Dermis microvascular lymphatic vessel endothelial cell (primary cell): ENCODE results near the gene PCDHA11. TPM values are rescaled to one million over a fixed set of nuclear protein-coding genes. Genes with fewer than 3 reads are reported as not detected.
A peak's percentile ranks its signal among the peaks of the same experiment; 100 is the strongest.
"Not testable (repeated sequence)": the region's sequence is repeated elsewhere in the genome, so short reads cannot be mapped to it uniquely, and the experiment has no call there.

ENCODE experiments used
- DNase-seq, 2 donors: peaks; one replicate each; pipeline versions ENCODE4 v3.0.0 to v3.0.0-alpha.2; 2010; ENCODE audit warnings: low read depth in 2 of 2
- total RNA-seq: library from RNA; depleted of rRNA; stranded (reverse); fragments of >200 nt; gene quantifications from 2 replicates; pipeline ENCODE4 v1.2.1, GENCODE V29; 2014

The PCDHA11 gene
- total RNA-seq, 1 donor from 2014 or later, result not detected

GRCh38 chr5:140849831-140850634 is 18.7 kb upstream of the PCDHA11 start:
- not testable (repeated sequence) for DNase-seq

GRCh38 chr5:140855772-140856674 is 12.7 kb upstream of the PCDHA11 start, which contains the start of gene PCDHA10:
Gene PCDHA10 (plus strand): TSS chr5:140855897. CDS start chr5:140856049, 152 bp downstream.
- peak in 1 of 2 donors; percentile 13 for DNase-seq

- DNase-seq, result no peak
These were observed 11.4 kb upstream of the PCDHA11 start for GRCh38 chr5:140857177-140857986.

DNA sequence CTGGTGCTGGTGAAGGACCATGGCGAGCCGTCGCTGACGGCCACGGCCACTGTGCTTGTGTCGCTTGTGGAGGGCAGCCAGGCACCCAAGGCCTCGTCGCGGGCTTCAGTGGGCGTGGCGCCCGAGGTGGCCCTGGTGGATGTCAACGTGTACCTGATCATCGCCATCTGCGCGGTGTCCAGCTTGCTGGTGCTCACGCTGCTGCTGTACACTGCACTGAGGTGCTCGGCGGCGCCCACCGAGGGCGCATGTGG is 10.8 kb upstream of the PCDHA11 start:
- no peak for DNase-seq

- no peak for DNase-seq
These were observed 6.1 kb upstream of the PCDHA11 start for GRCh38 chr5:140862441-140863295.

DNA sequence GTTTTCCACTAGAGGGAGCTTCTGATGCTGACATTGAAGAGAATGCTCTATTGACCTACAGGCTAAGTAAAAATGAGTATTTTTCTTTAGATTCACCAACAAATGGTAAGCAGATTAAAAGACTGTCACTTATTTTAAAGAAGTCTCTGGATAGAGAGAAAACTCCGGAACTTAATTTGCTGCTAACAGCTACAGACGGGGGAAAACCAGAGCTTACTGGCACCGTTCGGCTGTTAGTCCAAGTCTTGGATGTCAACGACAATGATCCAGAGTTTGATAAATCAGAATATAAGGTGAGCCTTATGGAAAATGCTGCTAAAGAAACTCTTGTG is 764 bp downstream of the PCDHA11 start:
- DNase-seq, result no peak

DNA sequence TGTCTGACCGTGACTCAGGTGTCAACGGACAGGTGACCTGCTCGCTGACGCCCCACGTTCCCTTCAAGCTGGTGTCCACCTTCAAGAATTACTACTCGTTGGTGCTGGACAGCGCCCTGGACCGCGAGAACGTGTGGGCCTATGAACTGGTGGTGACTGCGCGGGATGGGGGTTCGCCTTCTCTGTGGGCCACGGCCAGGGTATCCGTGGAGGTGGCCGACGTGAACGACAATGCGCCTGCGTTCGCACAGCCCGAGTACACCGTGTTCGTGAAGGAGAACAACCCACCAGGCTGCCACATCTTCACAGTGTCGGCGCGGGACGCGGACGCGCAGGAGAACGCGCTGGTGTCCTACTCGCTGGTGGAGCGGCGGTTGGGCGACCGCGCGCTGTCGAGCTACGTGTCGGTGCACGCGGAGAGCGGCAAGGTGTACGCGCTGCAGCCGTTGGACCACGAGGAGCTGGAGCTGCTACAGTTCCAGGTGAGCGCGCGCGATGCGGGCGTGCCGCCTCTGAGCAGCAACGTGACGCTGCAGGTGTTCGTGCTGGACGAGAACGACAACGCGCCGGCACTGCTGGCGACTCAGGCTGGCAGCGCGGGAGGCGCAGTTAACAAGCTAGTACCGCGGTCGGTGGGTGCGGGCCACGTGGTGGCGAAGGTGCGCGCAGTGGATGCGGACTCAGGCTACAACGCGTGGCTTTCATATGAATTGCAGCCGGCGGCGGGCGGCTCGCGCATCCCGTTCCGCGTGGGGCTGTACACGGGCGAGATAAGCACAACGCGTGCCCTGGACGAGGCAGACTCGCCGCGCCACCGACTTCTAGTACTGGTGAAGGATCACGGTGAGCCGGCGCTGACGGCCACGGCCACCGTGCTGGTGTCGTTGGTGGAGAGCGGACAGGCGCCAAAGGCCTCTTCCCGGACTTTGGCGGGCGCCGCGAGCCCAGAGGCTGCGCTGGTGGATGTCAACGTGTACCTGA is 1.8 kb downstream of the PCDHA11 start:
- no peak for DNase-seq

- no peak for DNase-seq
These were observed 6.6 kb downstream of the PCDHA11 start, which contains the start of gene PCDHA12 for GRCh38 chr5:140875085-140876065. Gene PCDHA12 (plus strand): TSS chr5:140875308. CDS start chr5:140875473, 165 bp downstream.

GRCh38 chr5:140876541-140877261 is 7.9 kb downstream of the PCDHA11 start:
- DNase-seq, result not testable (repeated sequence)

DNA sequence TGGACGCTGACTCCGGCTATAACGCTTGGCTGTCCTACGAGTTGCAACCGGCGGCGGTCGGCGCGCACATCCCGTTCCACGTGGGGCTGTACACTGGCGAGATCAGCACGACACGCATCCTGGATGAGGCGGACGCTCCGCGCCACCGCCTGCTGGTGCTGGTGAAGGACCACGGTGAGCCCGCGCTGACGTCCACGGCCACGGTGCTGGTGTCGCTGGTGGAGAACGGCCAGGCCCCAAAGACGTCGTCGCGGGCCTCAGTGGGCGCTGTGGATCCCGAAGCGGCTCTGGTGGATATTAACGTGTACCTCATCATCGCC is 8.5 kb downstream of the PCDHA11 start:
- no peak for DNase-seq

DNA sequence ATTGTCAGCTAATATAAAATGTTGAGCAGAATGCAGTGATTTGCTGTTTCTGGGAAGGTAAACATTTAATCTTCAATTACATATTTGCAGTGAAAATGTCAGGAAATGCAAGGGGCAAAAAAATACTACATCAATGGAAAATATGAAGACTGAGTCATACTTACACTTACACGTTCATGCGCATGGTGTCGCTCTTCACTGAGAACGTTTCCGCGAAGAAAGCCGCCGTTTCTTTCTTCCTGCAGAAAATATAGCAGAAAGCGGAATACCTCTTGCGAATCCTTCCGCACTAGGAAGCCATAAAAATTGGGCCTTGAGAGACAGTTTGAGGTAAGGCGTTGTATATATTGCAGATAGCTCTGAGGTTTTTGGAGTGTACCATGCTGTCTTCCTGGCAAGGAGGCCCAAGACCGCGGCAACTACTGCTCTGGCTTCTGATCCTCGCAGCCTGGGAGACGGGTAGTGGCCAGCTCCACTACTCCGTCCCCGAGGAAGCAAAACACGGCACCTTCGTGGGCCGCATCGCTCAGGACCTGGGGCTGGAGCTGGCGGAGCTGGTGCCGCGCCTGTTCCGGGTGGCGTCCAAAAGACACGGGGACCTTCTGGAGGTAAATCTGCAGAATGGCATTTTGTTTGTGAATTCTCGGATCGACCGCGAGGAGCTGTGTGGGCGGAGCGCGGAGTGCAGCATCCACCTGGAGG is 13.3 kb downstream of the PCDHA11 start, which contains the start of gene PCDHA13:
PCDHA13 (plus strand) TSS at position 236 of the 702 bp plus-strand sequence; CDS start at position 381, 145 bp downstream.
- DNase-seq, result peak in 1 of 2 donors; percentile 11

GRCh38 chr5:140882591-140882899 is 13.8 kb downstream of the PCDHA11 start:
- DNase-seq, result no peak

DNA sequence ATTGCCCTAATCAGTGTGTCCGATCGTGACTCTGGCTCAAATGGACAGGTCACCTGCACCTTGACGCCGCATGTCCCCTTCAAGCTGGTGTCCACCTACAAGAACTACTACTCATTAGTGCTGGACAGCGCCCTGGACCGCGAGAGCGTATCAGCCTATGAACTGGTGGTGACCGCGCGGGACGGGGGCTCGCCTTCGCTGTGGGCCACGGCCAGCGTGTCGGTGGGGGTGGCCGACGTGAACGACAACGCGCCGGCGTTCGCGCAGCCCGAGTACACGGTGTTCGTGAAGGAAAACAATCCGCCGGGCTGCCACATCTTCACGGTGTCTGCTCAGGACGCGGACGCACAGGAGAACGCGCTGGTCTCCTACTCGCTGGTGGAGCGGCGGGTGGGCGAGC is 14.6 kb downstream of the PCDHA11 start:
- no peak for DNase-seq

- no peak for DNase-seq
These were observed 15.4 kb downstream of the PCDHA11 start for GRCh38 chr5:140883927-140884697.

- no peak for DNase-seq
These were observed 47.6 kb downstream of the PCDHA11 start for GRCh38 chr5:140916325-140916724.
